Effector memory CD4-positive, alpha-beta T cell (primary cell): Measurements from ENCODE around the gene CCM2L.
A peak's percentile ranks its signal among the peaks of the same experiment; 100 is the strongest.

Source experiments
- DNase-seq, 3 donors: peaks; one replicate each; pipeline ENCODE4 v3.0.0-alpha.2; 2020
- H3K27ac ChIP-seq: 2 replicates; pipeline ENCODE4 v1.7.0; 2013; ENCODE audit warnings: mild to moderate bottlenecking, low read length, moderate library complexity; ENCODE audit not compliant: insufficient read depth, poor library complexity, severe bottlenecking
- H3K27me3 ChIP-seq: replicated peaks from 2 replicates; pipeline ENCODE4 v1.7.0; 2013; ENCODE audit warnings: mild to moderate bottlenecking, low read length; ENCODE audit not compliant: insufficient read depth, control insufficient read depth, poor library complexity, severe bottlenecking
- H3K36me3 ChIP-seq: 2 replicates; pipeline ENCODE4 v1.7.0; 2013; ENCODE audit warnings: mild to moderate bottlenecking, low read length, moderate library complexity; ENCODE audit not compliant: control insufficient read depth, insufficient read depth
- H3K4me1 ChIP-seq: 2 replicates; pipeline ENCODE4 v1.7.0; 2013; ENCODE audit warnings: low read length, mild to moderate bottlenecking; ENCODE audit not compliant: control insufficient read depth, insufficient read depth, poor library complexity, severe bottlenecking
- H3K4me3 ChIP-seq: 2 replicates; pipeline ENCODE4 v1.7.0; 2013; ENCODE audit warnings: low read length, low read depth, mild to moderate bottlenecking; ENCODE audit not compliant: insufficient read depth, poor library complexity, severe bottlenecking
- H3K9me3 ChIP-seq: 2 replicates; pipeline ENCODE4 v1.7.0; 2013; ENCODE audit warnings: mild to moderate bottlenecking, low read length, moderate library complexity; ENCODE audit not compliant: control insufficient read depth

CCM2L gene

DNA sequence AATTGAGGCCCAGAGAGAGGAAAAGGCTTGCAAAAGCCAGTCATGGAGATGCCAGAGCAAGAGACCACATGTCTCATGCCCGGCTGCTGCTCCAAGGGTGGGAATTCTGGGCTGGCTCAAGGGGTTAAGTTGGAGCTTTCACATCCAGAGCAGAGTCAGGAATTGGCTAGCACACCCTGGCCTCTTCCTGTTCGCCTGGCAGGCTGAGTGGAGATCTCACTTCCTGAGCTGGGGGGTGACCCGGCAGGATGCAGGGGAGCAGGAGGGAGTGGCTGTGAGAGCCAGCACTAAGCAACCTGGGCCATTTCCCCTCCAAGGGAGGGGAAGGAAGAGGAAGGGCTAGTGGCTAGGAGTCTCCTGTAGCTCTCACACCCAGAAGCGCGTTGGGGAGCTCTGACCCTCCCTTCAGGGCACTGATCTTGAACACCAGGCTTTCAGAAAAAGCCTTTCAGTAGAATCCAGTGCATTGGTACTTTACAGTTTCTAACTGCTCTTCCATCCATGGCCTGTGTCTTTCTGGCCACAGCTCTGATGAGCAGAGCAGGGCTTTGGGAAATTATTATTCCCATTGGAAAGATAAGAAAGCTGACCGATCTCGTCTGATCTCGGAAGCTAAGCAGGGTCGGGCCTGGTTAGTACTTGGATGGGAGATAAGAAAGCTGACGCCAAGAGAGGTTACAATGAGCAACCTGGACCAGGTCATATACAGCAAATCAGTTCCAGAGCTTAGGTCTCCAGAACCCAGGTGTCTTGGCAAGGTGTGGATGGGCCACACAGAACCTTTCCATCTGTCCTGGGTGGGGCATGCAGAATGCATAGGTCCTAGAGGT, 2.2 kb upstream of the CCM2L start:
- no peaks in the 10 kb centered on the region for H3K9me3 ChIP-seq
- no peak for DNase-seq
- no peak overlapping the region for H3K27ac ChIP-seq
- H3K4me3 ChIP-seq, result no peak overlapping the region
- no peaks in the 10 kb centered on the region for H3K27me3 ChIP-seq
- H3K4me1 ChIP-seq, result no peaks in the 10 kb centered on the region
- no peaks in the 10 kb centered on the region for H3K36me3 ChIP-seq

DNA sequence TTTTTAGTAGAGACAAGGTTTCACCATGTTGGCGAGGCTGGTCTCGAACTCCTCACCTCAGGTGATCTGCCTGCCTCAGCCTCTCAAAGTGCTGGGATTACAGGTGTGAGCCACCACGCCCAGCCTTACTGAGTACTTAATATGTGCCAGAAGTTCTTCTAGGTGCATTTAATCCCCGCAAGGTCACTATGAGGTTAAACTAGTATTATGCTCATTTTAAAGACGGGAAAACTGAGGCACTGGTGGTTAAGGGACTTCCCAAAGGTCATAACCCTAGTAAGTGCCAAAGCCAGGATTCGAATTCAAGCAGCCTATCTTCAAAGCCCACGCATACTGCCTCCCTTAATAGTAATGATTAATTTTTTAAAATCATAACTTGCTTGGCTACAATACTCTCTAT, 674 bp upstream of the CCM2L start:
- Histone ChIP-seq H3K27me3 (no peaks in the 10 kb centered on the region), H3K36me3 (no peaks in the 10 kb centered on the region), H3K9me3 (no peaks in the 10 kb centered on the region), H3K4me1 (no peaks in the 10 kb centered on the region), H3K4me3 (no peak overlapping the region), H3K27ac (no peak overlapping the region)
- no peak for DNase-seq

DNA sequence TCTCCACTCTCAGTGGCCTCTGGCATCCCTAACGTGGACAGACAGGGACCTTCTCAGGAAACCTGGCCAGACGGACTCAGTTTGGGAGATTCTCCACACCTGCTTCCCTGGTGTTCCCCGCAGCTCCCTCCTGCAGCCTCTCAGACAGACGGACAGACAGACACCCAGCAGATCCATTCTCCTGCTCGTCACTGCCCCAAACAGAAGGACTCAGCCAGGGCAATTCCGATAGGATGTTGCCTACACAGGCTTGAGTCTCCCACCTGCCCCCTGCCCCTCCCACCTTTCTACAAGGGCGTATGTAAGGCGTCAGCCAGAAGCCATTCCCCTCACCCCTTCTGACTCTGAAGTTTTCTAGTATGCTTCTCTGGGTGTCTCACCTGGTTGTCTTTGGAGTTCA, 428 bp downstream of the CCM2L start:
- no peak for DNase-seq
- Histone ChIP-seq H3K36me3 (no peaks in the 10 kb centered on the region), H3K4me3 (no peak overlapping the region), H3K9me3 (no peaks in the 10 kb centered on the region), H3K27ac (no peak overlapping the region), H3K27me3 (no peaks in the 10 kb centered on the region), H3K4me1 (no peaks in the 10 kb centered on the region)

DNA sequence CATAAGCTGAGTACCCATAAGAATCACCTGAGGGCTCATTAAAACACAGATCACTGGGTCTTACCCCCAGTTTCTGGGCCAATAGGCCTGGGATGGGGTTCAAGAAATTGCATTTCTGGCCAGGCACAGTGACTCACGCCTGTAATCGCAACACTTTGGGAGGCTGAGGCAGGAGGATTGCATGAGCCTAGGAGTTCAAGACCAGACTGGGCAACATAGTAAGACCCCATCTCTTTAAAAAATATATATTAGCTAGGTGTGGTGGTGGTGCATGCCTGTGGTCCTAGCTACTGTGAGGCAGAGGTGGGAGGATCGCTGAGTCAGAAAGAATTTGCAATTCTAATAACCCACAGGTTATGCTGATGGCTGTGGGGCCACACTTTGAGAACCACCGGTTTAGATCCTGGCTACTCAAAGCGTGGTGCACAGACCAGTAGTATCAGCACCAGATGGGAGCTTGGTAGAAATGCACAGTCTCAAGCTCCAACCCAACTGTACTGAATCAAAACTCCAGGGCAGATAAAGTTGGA, 2.0 kb downstream of the CCM2L start:
- DNase-seq, result no peak
- Histone ChIP-seq H3K27ac (no peak overlapping the region), H3K4me1 (no peaks in the 10 kb centered on the region), H3K4me3 (no peak overlapping the region), H3K9me3 (no peaks in the 10 kb centered on the region), H3K27me3 (peaks cover 7% of the 10 kb centered on the region), H3K36me3 (no peaks in the 10 kb centered on the region)

DNA sequence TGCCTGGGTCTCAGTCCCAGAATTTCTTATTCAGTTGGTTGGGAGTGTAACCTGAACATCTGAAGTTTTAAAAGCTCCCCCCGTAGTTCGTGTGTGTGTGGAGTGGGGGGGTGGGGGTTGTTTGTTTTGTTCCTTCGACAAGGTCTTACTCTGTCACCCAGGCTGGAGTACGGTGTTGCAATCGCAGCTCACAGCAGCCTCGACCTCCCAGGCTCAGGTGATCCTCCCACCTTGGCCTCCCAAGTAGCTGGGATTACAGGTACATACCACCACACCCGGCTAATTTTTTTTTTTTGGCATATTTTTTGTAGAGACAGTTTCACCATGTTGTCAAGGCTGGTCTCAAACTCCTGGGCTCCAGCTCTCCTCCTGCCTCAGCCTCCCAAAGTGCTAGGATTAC, 3.1 kb downstream of the CCM2L start:
- Histone ChIP-seq H3K36me3 (no peaks in the 10 kb centered on the region), H3K4me3 (no peak overlapping the region), H3K9me3 (no peaks in the 10 kb centered on the region), H3K27ac (no peak overlapping the region), H3K4me1 (peaks cover 2% of the 10 kb centered on the region), H3K27me3 (peaks cover 12% of the 10 kb centered on the region)
- no peak for DNase-seq

DNA sequence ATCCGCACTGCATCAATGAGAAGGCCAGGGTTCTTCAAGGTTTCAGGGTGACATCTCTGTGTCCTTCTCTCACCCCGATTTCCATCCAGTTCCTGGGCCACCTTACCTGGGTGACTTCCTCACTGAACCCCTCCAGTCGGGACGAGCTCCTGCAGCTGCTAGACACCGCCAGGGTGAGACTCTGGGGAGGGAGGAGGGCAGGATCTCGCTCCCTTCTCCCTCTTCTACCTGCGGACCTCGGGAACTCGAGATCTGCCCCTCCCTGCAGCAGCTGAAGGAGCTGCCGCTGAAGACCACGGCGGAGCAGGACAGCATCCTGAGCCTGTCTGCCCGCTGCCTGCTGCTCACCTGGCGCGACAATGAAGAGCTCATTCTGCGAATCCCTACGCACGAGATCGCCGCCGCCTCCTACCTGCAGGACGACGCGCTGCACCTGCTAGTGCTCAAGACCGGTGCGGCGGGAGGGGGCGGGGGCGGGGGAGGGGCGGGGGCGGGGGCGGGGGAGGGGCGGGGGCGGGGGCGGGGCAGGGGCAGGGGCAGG, 7.5 kb downstream of the CCM2L start:
- DNase-seq, result peak in 2 of 3 donors; percentile 19 to 37
- Histone ChIP-seq H3K27me3 (peaks cover 44% of the 10 kb centered on the region), H3K4me3 (peak overlapping the region; percentile 3)

DNA sequence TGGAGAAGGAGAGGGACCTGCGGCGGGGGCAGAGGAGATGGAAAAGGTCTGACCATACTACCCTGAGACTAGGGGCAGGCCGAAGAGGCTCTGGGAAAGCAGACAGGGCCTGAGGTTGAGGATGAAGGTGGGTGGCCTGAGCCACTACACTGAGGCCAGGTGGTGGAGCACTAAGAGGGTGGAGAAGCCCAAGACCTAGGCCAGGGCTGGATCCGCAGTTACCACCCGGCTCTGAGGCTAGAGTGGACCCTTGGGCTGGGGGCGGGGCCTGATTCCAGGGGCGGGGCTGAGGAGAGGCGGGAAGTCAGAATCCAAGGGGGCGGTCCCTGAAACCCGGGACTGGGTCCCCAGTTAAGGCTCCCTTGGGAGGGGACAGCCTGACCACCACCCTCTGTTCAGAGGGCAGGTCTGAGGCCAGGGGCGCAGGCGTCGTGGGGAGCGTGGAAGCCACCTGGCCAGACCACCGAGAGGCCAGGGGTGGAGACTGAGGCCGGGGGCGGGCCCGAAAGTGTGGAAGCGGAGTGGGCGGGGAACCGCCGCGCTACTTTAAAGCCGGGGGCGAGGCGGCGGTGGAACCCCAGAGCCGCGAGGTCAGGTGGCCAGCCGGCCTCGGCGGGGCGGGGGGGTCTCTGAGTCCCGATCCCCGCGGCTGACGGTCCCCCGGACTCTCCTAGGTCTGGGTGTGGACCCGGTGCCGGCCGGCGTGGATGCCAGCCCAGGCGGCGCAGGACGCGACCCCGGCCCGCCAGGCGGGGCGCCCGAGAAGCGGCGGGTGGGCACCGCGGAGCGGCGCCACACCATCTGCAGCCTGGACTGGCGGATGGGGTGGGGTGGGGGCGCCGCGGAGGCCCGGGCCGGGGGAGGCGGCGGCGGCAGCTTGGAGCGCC, 8.3 kb downstream of the CCM2L start:
- Histone ChIP-seq H3K4me3 (peak overlapping the region; percentile 48), H3K27ac (no peak overlapping the region), H3K36me3 (no peaks in the 10 kb centered on the region), H3K4me1 (peaks cover 15% of the 10 kb centered on the region), H3K27me3 (peaks cover 44% of the 10 kb centered on the region), H3K9me3 (no peaks in the 10 kb centered on the region)
- peak; percentile 10 to 33 (median 21) for DNase-seq

More for the DNA sequence above, 7.5 kb downstream of the CCM2L start:
- Histone ChIP-seq H3K36me3 (no peaks in the 10 kb centered on the region), H3K9me3 (no peaks in the 10 kb centered on the region), H3K27ac (no peak overlapping the region), H3K4me1 (peaks cover 15% of the 10 kb centered on the region)

DNA sequence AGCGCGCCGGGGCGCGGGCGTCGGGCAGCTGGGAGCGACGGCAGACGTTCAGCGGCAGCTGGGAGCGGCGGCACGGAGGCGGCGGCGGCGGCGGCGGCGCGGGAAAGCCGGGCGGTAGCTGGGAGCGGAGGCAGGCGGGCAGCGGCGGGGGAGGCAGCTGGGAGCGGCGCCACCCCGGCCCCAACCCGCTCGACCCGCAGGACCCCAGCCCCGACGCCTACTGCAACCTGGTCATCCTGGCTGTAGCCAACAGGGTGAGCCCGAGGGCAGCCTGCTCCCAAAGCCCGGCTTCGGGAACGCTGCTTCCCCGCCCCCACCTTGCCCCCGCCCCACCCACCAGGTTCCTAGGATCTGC, 8.9 kb downstream of the CCM2L start:
- H3K27me3 ChIP-seq, result peaks cover 44% of the 10 kb centered on the region
- peaks cover 15% of the 10 kb centered on the region for H3K4me1 ChIP-seq
- no peak for DNase-seq
- no peaks in the 10 kb centered on the region for H3K9me3 ChIP-seq
- H3K27ac ChIP-seq, result no peak overlapping the region
- H3K4me3 ChIP-seq, result no peak overlapping the region
- no peaks in the 10 kb centered on the region for H3K36me3 ChIP-seq

DNA sequence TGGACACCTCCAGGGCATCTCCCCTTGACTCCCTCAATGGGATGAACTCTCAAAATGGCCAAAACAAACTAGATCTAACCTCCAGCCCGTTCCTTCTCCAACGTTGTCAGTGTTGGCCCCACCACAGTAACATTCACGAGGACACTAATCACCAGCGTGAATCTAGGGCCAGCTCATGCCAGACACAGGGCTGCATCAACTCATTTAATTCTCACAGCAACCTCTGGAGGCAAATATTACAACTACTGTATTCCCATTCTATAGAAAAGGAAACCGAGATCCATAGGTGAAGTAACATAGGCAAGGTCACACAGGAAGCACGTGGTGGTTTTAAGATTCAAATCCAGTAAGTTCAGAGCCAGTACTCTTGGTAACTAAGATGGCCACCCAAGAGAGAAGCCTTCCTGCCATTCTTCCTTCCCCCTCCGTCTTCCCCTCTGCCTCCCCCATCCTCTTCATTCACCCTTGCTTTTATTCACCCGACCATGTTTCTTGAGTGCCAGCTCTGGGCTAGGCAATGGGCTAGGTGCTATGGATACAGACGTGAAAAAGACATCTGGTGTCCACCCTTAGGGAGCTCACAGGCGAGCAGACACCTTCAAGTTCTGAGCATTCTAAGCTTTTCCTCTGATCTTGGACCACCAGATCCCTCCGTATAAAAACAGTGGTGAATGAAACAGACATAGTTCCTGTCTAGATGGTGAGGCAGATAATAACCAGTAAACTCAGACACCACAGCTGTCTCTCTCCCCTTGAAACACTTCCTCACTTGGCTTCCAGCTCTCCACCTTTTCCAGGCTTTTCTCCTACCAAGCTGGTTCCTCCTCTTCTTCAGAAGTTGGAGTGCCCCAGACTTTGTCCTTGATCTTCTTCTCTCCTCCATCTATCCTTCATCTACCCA, 9.6 kb downstream of the CCM2L start:
- H3K4me1 ChIP-seq, result peaks cover 15% of the 10 kb centered on the region
- no peaks in the 10 kb centered on the region for H3K36me3 ChIP-seq
- no peaks in the 10 kb centered on the region for H3K9me3 ChIP-seq
- no peak for DNase-seq
- peaks cover 44% of the 10 kb centered on the region for H3K27me3 ChIP-seq
- H3K4me3 ChIP-seq, result no peak overlapping the region
- no peak overlapping the region for H3K27ac ChIP-seq
